Measurements from ENCODE around the gene SEPTIN2.

Gene SEPTIN2

DNA sequence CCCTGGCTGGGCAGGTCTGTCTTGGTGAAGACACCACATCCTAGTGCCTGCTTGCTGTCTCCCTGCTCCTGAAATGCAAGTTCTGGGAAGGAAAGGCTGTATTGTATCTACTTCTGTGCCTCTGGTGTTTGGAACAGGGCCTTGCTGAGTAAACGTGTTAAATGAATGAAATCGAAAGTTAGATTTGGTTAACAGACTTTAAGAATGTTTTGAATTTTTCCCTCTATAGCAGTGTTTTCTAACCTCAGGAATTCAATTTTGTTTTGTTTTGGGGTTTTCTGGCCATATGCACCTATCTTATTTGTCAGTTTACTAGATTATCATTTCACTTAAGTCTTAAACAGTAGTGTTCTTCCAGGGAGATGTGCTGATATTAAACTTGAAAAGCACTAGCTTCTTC, 61.1 kb downstream of the SEPTIN2 start:
- no peak overlapping the region for H3K27ac ChIP-seq (ENCODE audit: low read length)
- H4K20me1 ChIP-seq (ENCODE audit: insufficient read depth, low read length) = peaks cover 36% of the 10 kb centered on the region
- no peaks in the 10 kb centered on the region for H3K27me3 ChIP-seq (ENCODE audit: insufficient read depth, low read length, poor library complexity)
- DNase-seq (no peak), ATAC-seq (ENCODE audit: insufficient read depth, low read depth) (no peak)
- no peaks in the 10 kb centered on the region for H3K9me3 ChIP-seq (ENCODE audit: insufficient read depth, low read length, severe bottlenecking)
- H3K36me3 ChIP-seq (ENCODE audit: insufficient read depth, low read length) = peaks cover 28% of the 10 kb centered on the region
- H3K4me1 ChIP-seq (ENCODE audit: insufficient read depth, low read length) = no peaks in the 10 kb centered on the region
- H3K79me2 ChIP-seq (ENCODE audit: insufficient read depth, low read length) = peaks cover 26% of the 10 kb centered on the region
- H3K4me3 ChIP-seq (ENCODE audit: low read depth in 1 of 2, low read length in 2 of 2) = no peak overlapping the region
- H3K4me2 ChIP-seq (ENCODE audit: insufficient read depth, low read length) = no peak overlapping the region
- H3K9ac ChIP-seq (ENCODE audit: low read depth, low read length) = no peak overlapping the region
- no peak overlapping the region for H2AFZ ChIP-seq (ENCODE audit: low read depth, low read length)
- TF ChIP-seq CTCF (IDR thresholded peaks at IDR 0.05; ENCODE audit: borderline replicate concordance, extremely low read depth, low read length, poor library complexity, severe bottlenecking) (no peak), EZH2 (IDR thresholded peaks at IDR 0.05; ENCODE audit: borderline replicate concordance, low read depth, low read length, severe bottlenecking) (no peak)

DNA sequence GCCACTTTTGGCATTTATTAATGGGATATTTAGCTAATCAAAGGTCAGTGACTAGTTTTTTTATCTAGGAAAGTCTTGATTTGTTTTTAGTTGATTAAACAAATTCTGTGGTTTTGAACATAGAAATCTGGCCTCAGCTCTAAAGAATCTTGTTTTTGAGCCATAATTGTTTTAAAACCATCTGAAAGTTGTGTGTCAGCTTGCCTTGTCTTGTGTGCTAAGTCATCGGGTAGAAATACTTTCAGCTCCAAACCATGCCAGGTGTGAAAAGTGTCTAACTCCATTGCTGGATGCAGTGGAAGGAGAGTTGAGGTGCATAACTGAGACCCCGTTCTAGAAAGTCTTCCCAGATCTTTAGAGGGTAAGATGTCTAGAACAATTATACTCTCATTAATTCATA, 63.1 kb downstream of the SEPTIN2 start:
- H3K27me3 ChIP-seq (ENCODE audit: insufficient read depth, low read length, poor library complexity) = no peaks in the 10 kb centered on the region
- H2AFZ ChIP-seq (ENCODE audit: low read depth, low read length) = no peak overlapping the region
- no peak overlapping the region for H3K27ac ChIP-seq (ENCODE audit: low read length)
- no peaks in the 10 kb centered on the region for H3K9me3 ChIP-seq (ENCODE audit: insufficient read depth, low read length, severe bottlenecking)
- TF ChIP-seq CTCF (IDR thresholded peaks at IDR 0.05; ENCODE audit: borderline replicate concordance, extremely low read depth, low read length, poor library complexity, severe bottlenecking) (no peak), EZH2 (IDR thresholded peaks at IDR 0.05; ENCODE audit: borderline replicate concordance, low read depth, low read length, severe bottlenecking) (no peak)
- no peak overlapping the region for H3K9ac ChIP-seq (ENCODE audit: low read depth, low read length)
- H3K4me1 ChIP-seq (ENCODE audit: insufficient read depth, low read length) = no peaks in the 10 kb centered on the region
- H4K20me1 ChIP-seq (ENCODE audit: insufficient read depth, low read length) = peaks cover 29% of the 10 kb centered on the region
- DNase-seq (no peak), ATAC-seq (ENCODE audit: insufficient read depth, low read depth) (no peak)
- H3K4me2 ChIP-seq (ENCODE audit: insufficient read depth, low read length) = no peak overlapping the region
- H3K36me3 ChIP-seq (ENCODE audit: insufficient read depth, low read length) = peaks cover 35% of the 10 kb centered on the region
- H3K4me3 ChIP-seq (ENCODE audit: low read depth in 1 of 2, low read length in 2 of 2) = no peak overlapping the region
- H3K79me2 ChIP-seq (ENCODE audit: insufficient read depth, low read length) = peaks cover 20% of the 10 kb centered on the region

DNA sequence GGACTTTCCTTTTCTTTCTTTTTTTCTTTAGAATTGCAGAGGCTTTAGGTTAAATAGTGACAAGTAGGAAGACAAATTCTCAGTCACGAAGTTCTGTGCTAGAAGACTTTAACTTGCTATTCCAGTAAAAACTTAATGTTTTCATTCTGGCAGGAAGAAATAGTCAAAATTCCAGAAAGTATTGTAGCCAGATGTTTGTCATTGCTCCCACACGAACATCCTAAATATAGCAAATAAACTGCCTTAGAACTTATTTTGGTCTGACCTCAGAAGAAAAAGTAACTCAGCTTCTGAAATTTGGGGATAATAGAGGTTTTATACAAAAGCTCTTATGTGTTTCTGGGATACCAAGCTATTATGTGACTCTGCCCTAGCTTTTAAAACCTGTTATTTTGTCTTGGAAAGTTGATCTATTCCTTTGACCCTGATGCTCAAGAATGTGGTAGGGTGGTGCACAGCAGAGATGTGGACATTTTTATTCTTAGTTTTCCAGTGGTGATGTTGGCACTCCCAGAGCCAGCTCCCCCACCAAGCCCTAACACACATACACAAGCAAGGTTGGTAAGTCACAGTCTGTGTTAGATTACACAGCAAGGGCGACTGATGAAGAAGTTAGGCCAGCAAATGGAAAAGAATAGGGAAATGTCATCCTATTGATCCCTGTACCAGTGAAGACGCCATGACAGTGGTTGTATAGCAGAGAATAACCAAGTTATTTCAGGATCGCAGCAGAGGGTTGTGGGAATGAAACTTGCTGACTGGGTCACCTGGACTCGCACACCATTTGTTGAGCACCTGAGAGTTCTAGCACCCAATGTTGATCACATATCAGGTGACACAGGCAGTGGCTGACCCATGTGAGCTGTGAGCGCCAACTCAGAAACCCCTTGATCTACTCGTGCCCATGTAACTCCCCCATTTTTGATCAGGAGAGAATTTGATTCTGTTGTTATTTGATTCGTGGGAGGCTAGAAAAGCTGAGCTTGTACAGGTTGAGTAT, 64.1 kb downstream of the SEPTIN2 start:
- no peak overlapping the region for H3K27ac ChIP-seq (ENCODE audit: low read length)
- H2AFZ ChIP-seq (ENCODE audit: low read depth, low read length) = no peak overlapping the region
- no peak overlapping the region for H3K9ac ChIP-seq (ENCODE audit: low read depth, low read length)
- H3K36me3 ChIP-seq (ENCODE audit: insufficient read depth, low read length) = peaks cover 29% of the 10 kb centered on the region
- no peak overlapping the region for H3K4me3 ChIP-seq (ENCODE audit: low read depth in 1 of 2, low read length in 2 of 2)
- DNase-seq (no peak), ATAC-seq (ENCODE audit: insufficient read depth, low read depth) (no peak)
- H3K27me3 ChIP-seq (ENCODE audit: insufficient read depth, low read length, poor library complexity) = no peaks in the 10 kb centered on the region
- no peak for TF ChIP-seq CTCF (IDR thresholded peaks at IDR 0.05; ENCODE audit: borderline replicate concordance, extremely low read depth, low read length, poor library complexity, severe bottlenecking)
- TF ChIP-seq EZH2 (IDR thresholded peaks at IDR 0.05; ENCODE audit: borderline replicate concordance, low read depth, low read length, severe bottlenecking) = no peak
- H3K9me3 ChIP-seq (ENCODE audit: insufficient read depth, low read length, severe bottlenecking) = no peaks in the 10 kb centered on the region
- peaks cover 20% of the 10 kb centered on the region for H3K79me2 ChIP-seq (ENCODE audit: insufficient read depth, low read length)
- H3K4me1 ChIP-seq (ENCODE audit: insufficient read depth, low read length) = no peaks in the 10 kb centered on the region
- peaks cover 28% of the 10 kb centered on the region for H4K20me1 ChIP-seq (ENCODE audit: insufficient read depth, low read length)
- H3K4me2 ChIP-seq (ENCODE audit: insufficient read depth, low read length) = no peak overlapping the region
